SK-N-SH (cell line): ENCODE measurements around the gene MPV17L2. TPM values are rescaled to one million over a fixed set of nuclear protein-coding genes. Genes with fewer than 3 reads are reported as not detected.
A peak's percentile ranks its signal among the peaks of the same experiment; 100 is the strongest.

Source experiments
- CTCF ChIA-PET: fragments of 300-600, 350-600 bp; formaldehyde crosslinking; extraction: SDS; loops from one replicate; lab custom pipeline; 2021; lab: Yijun Ruan, JAX
- POLR2A ChIA-PET: fragments of 350-600 bp; sonication (Branson Sonifier 250); formaldehyde crosslinking; extraction: SDS; loops from one replicate; lab custom pipeline; 2020; ENCODE audit warnings: antibody characterized with exemption, inconsistent platforms; lab: Yijun Ruan, JAX
- DNase-seq: peaks from one replicate; pipeline ENCODE4 v3.0.0; 2012
- H2AFZ ChIP-seq: fragments of 200-600 bp; sonication (generic); 2 replicates; pipeline ENCODE4 v1.8.1; 2016; ENCODE audit warnings: antibody characterized with exemption, mild to moderate bottlenecking, low read depth
- H3F3A ChIP-seq: fragments of 200-600 bp; sonication (generic); replicated peaks from 2 replicates; pipeline ENCODE3; 2016; ENCODE audit warnings: antibody characterized with exemption, mild to moderate bottlenecking; ENCODE audit not compliant: insufficient read depth
- H3K27ac ChIP-seq, 2 experiments: fragments of 200-500 bp in 1 of 2; fragments of 200-600 bp in 1 of 2; sonication (Bioruptor generic) in 1 of 2; sonication (generic), shearing (Covaris generic) in 1 of 2; 2 replicates each; pipeline versions ENCODE4 v1.5.1 to v1.6.1; 2014 to 2016; ENCODE audit warnings: low read depth in 2 of 2, inconsistent platforms in 1 of 2, low read length in 1 of 2, mild to moderate bottlenecking in 1 of 2, mixed read lengths in 1 of 2
- H3K27me3 ChIP-seq: fragments of 200-600 bp; sonication (generic), shearing (Covaris generic); 2 replicates; pipeline ENCODE4 v1.6.1; 2016; ENCODE audit warnings: mixed run types; ENCODE audit not compliant: insufficient read depth
- H3K36me3 ChIP-seq, 2 experiments: fragments of 200-500 bp in 1 of 2; fragments of 200-600 bp in 1 of 2; sonication (Bioruptor generic) in 1 of 2; sonication (generic) in 1 of 2; replicated peaks in 1 of 2; 2 replicates each; pipeline versions ENCODE3 to v1.5.1; 2014 to 2016; ENCODE audit warnings: low read length in 1 of 2, mild to moderate bottlenecking in 1 of 2; ENCODE audit not compliant: insufficient read depth in 2 of 2, control insufficient read depth in 1 of 2
- H3K4me1 ChIP-seq, 2 experiments: fragments of 200-500 bp in 1 of 2; fragments of 200-600 bp in 1 of 2; sonication (Bioruptor generic) in 1 of 2; sonication (generic), shearing (Covaris generic) in 1 of 2; 2 replicates each; pipeline versions ENCODE4 v1.5.1 to v1.6.1; 2014 to 2016; ENCODE audit warnings: low read depth in 1 of 2, low read length in 1 of 2, mixed run types in 1 of 2; ENCODE audit not compliant: insufficient read depth in 2 of 2, control insufficient read depth in 1 of 2
- H3K4me2 ChIP-seq: fragments of 200-600 bp; sonication (generic), shearing (Covaris generic); 2 replicates; pipeline ENCODE4 v1.6.1; 2017; ENCODE audit warnings: mixed run types
- H3K4me3 ChIP-seq, 2 experiments: fragments of 200-500 bp in 1 of 2; fragments of 200-600 bp in 1 of 2; sonication (Bioruptor generic) in 1 of 2; sonication (generic), shearing (Covaris generic) in 1 of 2; 2 replicates each; pipeline versions ENCODE4 v1.5.1 to v1.8.1; 2014 to 2016; ENCODE audit warnings: low read depth in 2 of 2, inconsistent platforms in 1 of 2, low read length in 1 of 2, mild to moderate bottlenecking in 1 of 2, mixed read lengths in 1 of 2, moderate library complexity in 1 of 2
- H3K79me2 ChIP-seq: fragments of 200-600 bp; sonication (generic); 2 replicates; pipeline ENCODE4 v1.8.1; 2017; ENCODE audit warnings: mild to moderate bottlenecking; ENCODE audit not compliant: insufficient read depth
- H3K9ac ChIP-seq: fragments of 200-600 bp; sonication (generic); 2 replicates; pipeline ENCODE4 v1.6.1; 2017; ENCODE audit warnings: mixed run types
- H3K9me2 ChIP-seq: fragments of 200-600 bp; sonication (generic); 2 replicates; pipeline ENCODE4 v1.6.1; 2017; ENCODE audit warnings: mixed run types
- H3K9me3 ChIP-seq: fragments of 200-600 bp; sonication (generic); 2 replicates; pipeline ENCODE4 v1.6.1; 2017; ENCODE audit warnings: mixed run types, mild to moderate bottlenecking, moderate library complexity
- H4K20me1 ChIP-seq: fragments of 200-600 bp; sonication (generic); 2 replicates; pipeline ENCODE4 v1.6.1; 2017; ENCODE audit warnings: mild to moderate bottlenecking, mixed run types; ENCODE audit not compliant: insufficient read depth
- CHD2 ChIP-seq: fragments of 150-350 bp; IDR thresholded peaks from 2 replicates; pipeline ENCODE4 v1.6.1; 2018; ENCODE audit warnings: low read length; ENCODE audit not compliant: partially characterized antibody
- FOXJ3 ChIP-seq: sonication (generic); formaldehyde crosslinking; IDR thresholded peaks from 2 replicates; pipeline ENCODE4 v1.5.1; 2020; ENCODE audit warnings: mild to moderate bottlenecking, missing genetic modification reagents
- IRF3 ChIP-seq: fragments of 150-350 bp; IDR thresholded peaks from 2 replicates; pipeline ENCODE4 v1.6.1; 2016; ENCODE audit warnings: mild to moderate bottlenecking, low read depth, low read length
- JUND ChIP-seq: IDR thresholded peaks from 2 replicates; pipeline ENCODE4 v1.4.0; 2012
- MEF2A ChIP-seq: IDR thresholded peaks from 2 replicates; pipeline ENCODE4 v1.4.0; 2012; ENCODE audit warnings: low read depth, borderline replicate concordance
- NRF1 ChIP-seq: IDR thresholded peaks from 2 replicates; pipeline ENCODE4 v1.6.1; 2012; ENCODE audit warnings: low read depth, mild to moderate bottlenecking, low read length
- PBX3 ChIP-seq: IDR thresholded peaks from 2 replicates; pipeline ENCODE4; 2012
- RCOR1 ChIP-seq: fragments of 150-350 bp; IDR thresholded peaks from 2 replicates; pipeline ENCODE4 v1.6.1; 2017; ENCODE audit warnings: antibody characterized with exemption, low read length
- RFX5 ChIP-seq: IDR thresholded peaks from 2 replicates; pipeline ENCODE4 v1.6.1; 2012; ENCODE audit warnings: mild to moderate bottlenecking, improper control_type of control experiment, low read length
- SIN3A ChIP-seq: IDR thresholded peaks from 2 replicates; pipeline ENCODE4 v1.6.1; 2012; ENCODE audit warnings: low read depth, mild to moderate bottlenecking, low read length, moderate library complexity, borderline replicate concordance
- SMC3 ChIP-seq: IDR thresholded peaks from 2 replicates; pipeline ENCODE4 v1.6.1; 2012; ENCODE audit warnings: low read depth, low read length, improper control_type of control experiment
- TEAD4 ChIP-seq: IDR thresholded peaks from 2 replicates; pipeline ENCODE4 v1.4.0; 2012; ENCODE audit warnings: mild to moderate bottlenecking, borderline replicate concordance; ENCODE audit not compliant: insufficient read depth
- ZBTB33 ChIP-seq: IDR thresholded peaks from 2 replicates; pipeline ENCODE4 v1.4.0; 2012; ENCODE audit warnings: low read depth, borderline replicate concordance
- WGBS: methylation state at CpG from one replicate; pipeline ENCODE4 v1.1.6; 2017; ENCODE audit warnings: low lambda C conversion rate; 5-methylcytosine and 5-hydroxymethylcytosine counted together
- polyA plus RNA-seq, 3 experiments: library from polyadenylated mRNA; depleted of rRNA; stranded (reverse); fragments of >200 nt; gene quantifications; 2 replicates each; pipeline ENCODE4 v1.2.3, GENCODE V29; 2012
- TF ChIP-seq, protein P1 (sequence below): fragments of 150-350 bp; IDR thresholded peaks from 2 replicates; pipeline ENCODE4 v1.6.1; 2017; ENCODE audit warnings: antibody characterized with exemption, low read length, low read depth, borderline replicate concordance

Gene MPV17L2
- polyA plus RNA-seq, 1 of the 3 experiments (the other 2 are of a cell fraction), result 17.5 TPM

DNA sequence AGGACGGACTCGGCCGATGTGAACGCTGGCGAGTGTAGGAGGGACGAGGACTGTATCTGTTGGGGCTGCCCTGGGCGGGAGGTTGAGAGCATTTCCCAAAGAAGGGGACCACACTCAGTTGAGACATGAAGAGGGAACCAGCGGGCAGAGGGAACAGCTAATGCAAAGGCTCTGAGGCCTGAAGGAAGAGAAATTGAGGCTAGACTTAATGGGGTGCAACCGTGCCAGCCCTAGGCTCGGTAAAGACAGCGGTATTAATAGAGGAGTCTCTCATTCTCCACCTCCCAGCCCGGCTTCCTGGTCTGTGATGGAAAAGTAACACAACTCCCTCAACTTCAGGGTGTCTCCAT is 1.1 kb downstream of the MPV17L2 start:
- CTCF ChIA-PET, result interaction anchor here (0.8 to 20.7 kb wide), 6 partner anchors 9 to 85 kb away, joined by 3 to 505 read pairs (median 12); partner anchors contain the start of gene RAB3A
- H3K4me1 ChIP-seq, result peaks cover 9 to 26% of the 10 kb centered on the region in 2 experiments; a peak in 2 of 4 replicates
- no peak overlapping the region; a peak in 2 of 4 replicates for H3K27ac ChIP-seq
- peak overlapping the region; percentile 99 for H3K4me2 ChIP-seq
- H2AFZ ChIP-seq, result no peak overlapping the region
- no peaks in the 10 kb centered on the region for H3K9me2 ChIP-seq
- peak overlapping the region; percentile 82; the same call in 1 of the 2 replicates for H3K9ac ChIP-seq
- WGBS, result 51% methylated on average over 11 of the region's 12 CpGs
- H3K79me2 ChIP-seq, result peaks cover 9% of the 10 kb centered on the region; the same call in 1 of the 2 replicates
- H3K36me3 ChIP-seq, result peaks cover 0 to 6% of the 10 kb centered on the region in 2 experiments
- H3K4me3 ChIP-seq, result peak overlapping the region; percentile 72 to 94
- peaks cover 11% of the 10 kb centered on the region for H3F3A ChIP-seq
- TF ChIP-seq MEF2A (no peak), RFX5 (no peak), CHD2 (no peak), RCOR1 (no peak)
- POLR2A ChIA-PET, result no interaction called here
- no peaks in the 10 kb centered on the region for H3K9me3 ChIP-seq
- no peak for DNase-seq
- no peaks in the 10 kb centered on the region for H3K27me3 ChIP-seq
- H4K20me1 ChIP-seq, result peaks cover 8% of the 10 kb centered on the region; the same call in 1 of the 2 replicates

DNA sequence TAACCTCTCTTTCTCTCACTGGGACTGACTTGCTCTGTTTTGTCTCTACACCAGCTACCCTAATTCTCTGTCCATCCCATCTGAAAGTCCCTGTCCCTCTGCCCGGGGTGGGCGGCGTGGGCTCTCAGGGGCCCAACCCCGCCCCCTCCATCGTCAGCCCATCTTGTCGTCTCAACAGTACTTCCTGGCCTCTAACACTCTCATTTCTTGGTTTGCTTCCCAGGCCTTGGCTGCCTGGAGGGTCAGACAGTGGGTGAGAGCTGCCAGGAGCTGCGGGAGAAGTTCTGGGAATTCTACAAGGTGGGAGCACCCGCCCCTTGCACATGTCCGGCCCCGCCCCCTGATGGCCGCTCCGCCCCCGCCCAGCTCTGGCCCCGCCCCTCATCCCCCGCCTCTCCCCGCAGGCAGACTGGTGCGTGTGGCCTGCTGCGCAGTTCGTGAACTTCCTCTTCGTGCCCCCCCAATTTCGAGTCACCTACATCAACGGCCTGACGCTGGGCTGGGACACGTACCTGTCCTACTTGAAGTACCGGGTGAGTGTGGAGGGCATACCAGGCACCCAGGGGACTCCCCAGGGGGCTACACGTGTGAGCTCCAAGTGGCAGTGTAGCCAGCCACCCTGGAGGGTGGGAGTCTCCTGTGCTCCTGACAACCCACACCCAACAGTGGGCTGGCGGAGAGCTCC is 1.7 kb downstream of the MPV17L2 start:
- TF ChIP-seq JUND (no peak), TEAD4 (no peak), SIN3A (0 out of 2 replicates have a peak, but pooled peaks have one; percentile 9), NRF1 (0 out of 2 replicates have a peak, but pooled peaks have one; percentile 26)
- TF ChIP-seq, all 33 proteins: peak for 2
- CTCF ChIA-PET, result interaction anchor here (0.8 to 20.7 kb wide), 7 partner anchors 9 to 397 kb away, joined by 3 to 505 read pairs (median 9); partner anchors contain the start of gene RAB3A
- POLR2A ChIA-PET, result interaction anchor here (0.7 kb wide), 1 partner anchor 10 kb away, joined by 3 read pairs; the partner anchor contains the start of gene RAB3A
- Histone ChIP-seq H2AFZ (peak overlapping the region; percentile 72; the same call in 1 of the 2 replicates), H3F3A (peaks cover 11% of the 10 kb centered on the region), H3K36me3 (peaks cover 0 to 6% of the 10 kb centered on the region in 2 experiments), H3K79me2 (peaks cover 9% of the 10 kb centered on the region; the same call in 1 of the 2 replicates), H4K20me1 (peaks cover 8% of the 10 kb centered on the region; the same call in 1 of the 2 replicates), H3K4me2 (peak overlapping the region; percentile 99), H3K9me2 (no peaks in the 10 kb centered on the region), H3K9ac (no peak overlapping the region), H3K4me1 (peaks cover 9 to 26% of the 10 kb centered on the region in 2 experiments; a peak in 2 of 4 replicates), H3K27me3 (no peaks in the 10 kb centered on the region), H3K4me3 (peak overlapping the region; percentile 72 to 94), H3K27ac (no peak overlapping the region; a peak in 2 of 4 replicates), H3K9me3 (no peaks in the 10 kb centered on the region)
- DNase-seq, result peak; percentile 88
- WGBS, result 16% methylated on average over 19 of the region's 27 CpGs

DNA sequence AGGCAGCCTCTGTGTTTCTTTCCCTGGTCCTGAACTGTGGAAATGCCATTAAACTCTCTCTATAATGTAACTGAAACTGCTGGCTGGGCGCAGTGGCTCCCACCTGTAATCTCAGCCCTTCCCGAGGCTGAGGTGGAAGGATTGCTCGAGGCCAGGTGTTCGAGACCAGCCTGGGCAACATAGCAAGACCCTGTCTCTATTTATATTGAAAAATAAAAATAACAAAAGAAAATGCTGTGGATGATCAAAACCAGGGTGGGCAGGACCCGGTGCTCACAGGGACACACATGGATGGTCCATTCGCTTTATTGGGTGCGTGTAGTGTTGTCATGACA is 3.5 kb downstream of the MPV17L2 start:
- Histone ChIP-seq H3K36me3 (peaks cover 0 to 6% of the 10 kb centered on the region in 2 experiments), H3K9me2 (no peaks in the 10 kb centered on the region), H3K4me2 (no peak overlapping the region), H3K4me1 (peaks cover 9 to 26% of the 10 kb centered on the region in 2 experiments; a peak in 2 of 4 replicates), H3K9me3 (no peaks in the 10 kb centered on the region), H3K79me2 (peaks cover 9% of the 10 kb centered on the region; the same call in 1 of the 2 replicates), H2AFZ (no peak overlapping the region), H3K9ac (no peak overlapping the region), H4K20me1 (peaks cover 8% of the 10 kb centered on the region; the same call in 1 of the 2 replicates), H3K27me3 (no peaks in the 10 kb centered on the region), H3K27ac (peak overlapping the region in 1 of 2 experiments; percentile 39; a peak in 1 of 4 replicates), H3F3A (peaks cover 11% of the 10 kb centered on the region), H3K4me3 (no peak overlapping the region)
- ChIA-PET CTCF (interaction anchor here (0.9 to 20.7 kb wide), 2 partner anchors 36 to 59 kb away, joined by 3 to 505 read pairs; a partner anchor contains a TSS), POLR2A (no interaction called here)
- DNase-seq, result no peak
- 91% methylated on average over 7 of the region's 7 CpGs for WGBS
- TF ChIP-seq RFX5, result no peak
- no peak for TF ChIP-seq PBX3
- no peak for TF ChIP-seq ZBTB33
- no peak for TF ChIP-seq IRF3
- no peak for TF ChIP-seq SMC3
- TF ChIP-seq, protein P1, sequence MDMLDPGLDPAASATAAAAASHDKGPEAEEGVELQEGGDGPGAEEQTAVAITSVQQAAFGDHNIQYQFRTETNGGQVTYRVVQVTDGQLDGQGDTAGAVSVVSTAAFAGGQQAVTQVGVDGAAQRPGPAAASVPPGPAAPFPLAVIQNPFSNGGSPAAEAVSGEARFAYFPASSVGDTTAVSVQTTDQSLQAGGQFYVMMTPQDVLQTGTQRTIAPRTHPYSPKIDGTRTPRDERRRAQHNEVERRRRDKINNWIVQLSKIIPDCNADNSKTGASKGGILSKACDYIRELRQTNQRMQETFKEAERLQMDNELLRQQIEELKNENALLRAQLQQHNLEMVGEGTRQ, result no peak
- no peak for TF ChIP-seq NRF1
- TF ChIP-seq FOXJ3 (CRISPR knock-in tag), result no peak
